ENCODE data around the gene PTGER4.
"Not testable (repeated sequence)": the region's sequence is repeated elsewhere in the genome, so short reads cannot be mapped to it uniquely, and the experiment has no call there.

The PTGER4 gene

DNA sequence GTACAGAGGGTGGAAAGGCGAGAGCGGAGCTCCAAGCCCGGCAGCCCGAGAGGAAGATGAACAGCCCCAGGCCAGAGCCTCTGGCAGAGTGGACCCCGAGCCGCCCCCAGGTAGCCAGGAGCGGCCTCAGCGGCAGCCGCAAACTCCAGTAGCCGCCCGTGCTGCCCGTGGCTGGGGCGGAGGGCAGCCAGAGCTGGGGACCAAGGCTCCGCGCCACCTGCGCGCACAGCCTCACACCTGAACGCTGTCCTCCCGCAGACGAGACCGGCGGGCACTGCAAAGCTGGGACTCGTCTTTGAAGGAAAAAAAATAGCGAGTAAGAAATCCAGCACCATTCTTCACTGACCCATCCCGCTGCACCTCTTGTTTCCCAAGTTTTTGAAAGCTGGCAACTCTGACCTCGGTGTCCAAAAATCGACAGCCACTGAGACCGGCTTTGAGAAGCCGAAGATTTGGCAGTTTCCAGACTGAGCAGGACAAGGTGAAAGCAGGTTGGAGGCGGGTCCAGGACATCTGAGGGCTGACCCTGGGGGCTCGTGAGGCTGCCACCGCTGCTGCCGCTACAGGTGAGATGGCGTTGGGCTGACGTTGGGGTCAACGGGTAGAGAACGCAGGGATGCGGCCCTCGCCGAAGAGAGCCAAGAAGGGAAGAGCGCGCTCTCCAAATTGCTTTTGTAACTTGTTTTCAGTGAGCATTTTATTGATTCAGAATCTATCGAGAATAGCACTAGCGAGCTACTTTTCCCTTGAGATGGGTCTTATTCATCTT lies at the start of gene PTGER4:
Gene PTGER4 (plus strand): TSS at position 3 of the 769 bp plus-strand sequence. CDS start 1,079 bp downstream, outside the sequence.
- no peak for DNase-seq (ENCODE audit: low read depth)

DNA sequence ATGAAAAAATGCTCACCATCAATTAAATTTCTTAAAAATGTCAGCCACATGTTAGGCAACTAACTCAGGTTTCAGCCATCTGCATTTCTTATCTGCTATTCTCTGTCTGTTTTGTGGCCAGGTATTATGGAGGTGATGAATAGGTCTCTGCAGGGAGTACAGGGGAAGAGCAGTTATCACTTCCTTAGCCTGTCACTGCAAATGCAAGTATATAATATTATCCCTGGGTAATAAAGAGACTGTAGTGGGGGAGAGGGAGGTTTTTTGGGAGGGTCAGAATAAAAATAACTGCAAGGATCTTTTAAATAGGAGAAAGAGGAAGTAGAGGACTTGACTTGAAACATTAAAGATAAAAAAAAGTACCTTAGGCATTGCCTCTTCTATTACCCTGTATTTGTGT lies 49.6 kb upstream of the PTGER4 start:
- no peak for DNase-seq (ENCODE audit: low read depth)

DNA sequence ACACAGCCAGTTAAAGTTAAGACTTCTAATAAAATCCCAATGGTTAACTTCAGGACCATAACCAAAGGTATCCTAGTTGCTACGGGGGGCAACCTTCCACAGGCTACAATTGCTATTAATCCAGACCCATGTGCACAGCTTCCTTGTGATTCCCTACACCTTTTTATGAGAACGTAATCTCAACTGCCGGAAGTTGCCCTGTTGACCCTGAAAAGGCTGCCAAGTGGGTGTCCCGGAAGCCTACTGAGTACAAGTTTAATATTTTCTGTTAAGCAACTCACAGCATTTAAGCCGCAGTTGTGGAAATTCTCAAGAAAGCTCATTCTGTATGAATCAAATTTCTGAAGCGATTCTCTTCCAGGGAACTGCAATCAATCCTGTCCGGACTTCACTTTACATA lies 48.5 kb upstream of the PTGER4 start:
- DNase-seq (ENCODE audit: low read depth): no peak

DNA sequence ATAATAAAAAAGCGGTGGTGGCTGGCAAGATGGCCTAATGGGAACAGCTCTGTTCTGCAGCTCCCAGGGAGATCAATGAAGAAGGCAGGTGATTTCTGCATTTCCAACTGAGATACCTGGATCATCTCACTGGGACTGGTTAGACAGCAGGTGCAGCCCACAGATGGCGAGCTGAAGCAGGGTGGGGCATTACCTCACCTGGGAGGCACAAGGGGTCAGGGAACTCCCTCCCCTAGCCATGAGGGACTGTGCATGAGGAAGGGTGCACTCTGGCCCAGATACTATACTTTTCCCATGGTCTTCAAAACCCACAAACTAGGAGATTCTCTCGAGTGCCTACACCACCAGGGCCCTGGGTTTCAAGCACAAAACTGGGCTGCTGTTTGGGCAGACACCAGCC lies 45.6 kb upstream of the PTGER4 start:
- no peak for DNase-seq (ENCODE audit: low read depth)

DNA sequence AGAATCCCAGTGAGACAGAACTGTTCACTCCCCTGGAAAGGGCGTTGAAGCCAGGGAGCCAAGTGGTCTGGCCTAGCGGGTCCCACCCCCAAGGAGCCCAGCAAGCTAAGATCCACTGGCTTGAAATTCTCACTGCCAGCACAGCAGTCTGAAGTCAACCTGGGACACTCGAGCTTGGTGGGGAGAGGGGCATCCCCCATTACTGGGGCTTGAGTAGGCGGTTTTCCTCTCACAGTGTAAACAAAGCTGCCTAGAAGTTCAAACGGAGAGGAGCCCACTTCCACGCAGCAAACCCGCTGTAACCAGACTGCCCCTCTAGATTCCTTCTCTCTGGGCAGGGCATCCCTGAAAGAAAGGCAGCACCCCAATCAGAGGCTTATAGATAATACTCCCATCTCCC lies 45.1 kb upstream of the PTGER4 start:
- no peak for DNase-seq (ENCODE audit: low read depth)

DNA sequence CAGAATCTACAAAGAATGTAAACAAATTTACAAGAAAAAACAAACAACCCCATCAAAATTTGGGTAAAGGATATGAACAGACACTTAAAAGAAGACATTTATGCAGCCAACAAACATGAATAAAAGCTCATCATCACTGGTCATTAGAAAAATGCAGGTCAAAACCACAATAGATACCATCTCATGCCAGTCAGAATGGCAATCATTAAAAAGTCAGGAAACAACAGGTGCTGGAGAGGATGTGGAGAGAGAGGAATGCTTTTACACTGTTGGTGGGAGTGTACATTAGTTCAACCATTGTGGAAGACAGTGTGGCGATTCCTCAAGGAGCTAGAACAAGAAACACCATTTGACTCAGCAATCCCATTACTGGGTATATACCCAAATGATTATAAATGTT lies 40.2 kb upstream of the PTGER4 start:
- DNase-seq (ENCODE audit: low read depth): not testable (repeated sequence)

DNA sequence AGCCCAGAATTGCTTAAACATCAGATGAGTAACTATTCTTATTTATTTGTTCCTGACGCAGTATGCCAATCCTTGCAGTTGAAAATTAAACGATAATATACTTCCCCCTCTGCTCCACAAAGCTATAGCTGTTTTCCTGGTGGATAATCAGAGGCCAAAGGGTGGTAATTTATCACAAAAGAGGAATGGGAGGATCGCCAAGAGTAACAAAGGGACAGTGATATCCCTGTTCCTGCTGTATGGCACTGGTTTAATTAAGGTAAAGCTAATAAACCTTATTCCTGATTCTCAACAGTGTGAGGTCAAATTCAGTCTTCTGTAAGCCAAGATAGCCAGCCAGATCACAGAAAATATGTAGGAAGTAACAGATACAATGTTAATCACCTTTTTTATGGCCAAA lies 33.4 kb upstream of the PTGER4 start:
- DNase-seq (ENCODE audit: low read depth): no peak

DNA sequence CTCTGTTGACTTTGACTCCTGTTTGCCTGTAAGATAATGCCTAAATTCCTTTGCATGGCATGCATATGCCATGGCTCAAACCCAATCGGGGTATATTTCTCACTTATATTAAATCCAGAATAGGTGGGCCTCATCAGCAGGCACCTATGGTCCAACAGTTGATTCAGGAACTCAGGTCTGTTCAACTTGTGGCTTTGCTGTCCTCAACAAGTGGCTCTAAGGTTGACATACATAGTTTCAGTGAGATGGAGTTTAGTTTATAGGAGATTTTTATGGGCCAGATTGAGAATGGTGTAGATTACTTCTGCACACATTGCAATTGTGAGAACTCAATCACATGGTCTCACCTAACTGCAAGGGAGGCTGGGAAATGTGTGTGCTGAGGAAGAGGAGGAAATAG lies 31.6 kb upstream of the PTGER4 start:
- DNase-seq (ENCODE audit: low read depth): no peak

DNA sequence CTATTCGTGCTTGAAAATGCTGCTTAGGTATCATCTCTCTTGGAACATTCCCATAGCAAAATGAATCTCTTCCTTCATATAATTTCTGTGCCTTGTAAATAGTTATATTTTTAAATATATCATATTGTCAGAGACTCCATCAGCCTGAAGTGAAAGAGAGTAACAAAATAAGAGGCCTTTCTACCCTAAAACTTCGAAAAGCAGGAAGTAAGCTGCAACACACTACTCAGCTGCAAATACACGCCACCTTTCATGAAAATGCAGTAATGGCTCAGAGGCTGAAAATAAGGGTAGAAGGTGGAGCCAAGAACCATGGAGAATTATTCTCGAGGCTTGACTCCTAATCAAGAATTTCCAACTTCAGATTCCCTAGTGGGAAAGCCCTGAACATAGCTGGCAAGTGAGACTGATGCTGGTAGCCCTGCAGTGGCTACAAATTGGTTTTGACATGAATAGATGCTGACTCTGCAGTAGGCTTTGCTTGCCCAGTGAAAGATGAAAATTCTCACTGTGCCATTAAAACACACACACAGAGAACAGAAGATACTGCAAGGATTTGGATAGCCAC lies 30.2 kb upstream of the PTGER4 start:
- no peak for DNase-seq (ENCODE audit: low read depth)

DNA sequence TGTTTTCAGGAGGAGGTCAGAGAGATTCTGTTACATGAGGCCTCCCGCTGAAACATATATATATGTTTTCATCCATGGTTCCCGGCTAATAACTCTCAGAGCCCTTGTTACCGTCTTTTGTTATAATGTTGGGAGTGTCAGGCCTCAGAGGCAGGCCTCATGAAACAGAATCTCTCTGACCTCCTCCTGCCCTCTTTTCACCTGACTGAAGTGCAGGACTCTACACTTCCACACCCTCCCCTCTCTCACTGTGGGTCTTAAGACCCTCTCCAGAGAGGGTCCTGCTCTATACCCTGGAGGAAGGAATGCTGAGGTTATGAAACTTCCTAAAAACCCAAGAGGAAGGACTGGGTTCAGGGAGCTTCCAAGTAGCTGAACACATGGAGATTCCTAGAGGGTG lies 28.5 kb upstream of the PTGER4 start:
- no peak for DNase-seq (ENCODE audit: low read depth)

DNA sequence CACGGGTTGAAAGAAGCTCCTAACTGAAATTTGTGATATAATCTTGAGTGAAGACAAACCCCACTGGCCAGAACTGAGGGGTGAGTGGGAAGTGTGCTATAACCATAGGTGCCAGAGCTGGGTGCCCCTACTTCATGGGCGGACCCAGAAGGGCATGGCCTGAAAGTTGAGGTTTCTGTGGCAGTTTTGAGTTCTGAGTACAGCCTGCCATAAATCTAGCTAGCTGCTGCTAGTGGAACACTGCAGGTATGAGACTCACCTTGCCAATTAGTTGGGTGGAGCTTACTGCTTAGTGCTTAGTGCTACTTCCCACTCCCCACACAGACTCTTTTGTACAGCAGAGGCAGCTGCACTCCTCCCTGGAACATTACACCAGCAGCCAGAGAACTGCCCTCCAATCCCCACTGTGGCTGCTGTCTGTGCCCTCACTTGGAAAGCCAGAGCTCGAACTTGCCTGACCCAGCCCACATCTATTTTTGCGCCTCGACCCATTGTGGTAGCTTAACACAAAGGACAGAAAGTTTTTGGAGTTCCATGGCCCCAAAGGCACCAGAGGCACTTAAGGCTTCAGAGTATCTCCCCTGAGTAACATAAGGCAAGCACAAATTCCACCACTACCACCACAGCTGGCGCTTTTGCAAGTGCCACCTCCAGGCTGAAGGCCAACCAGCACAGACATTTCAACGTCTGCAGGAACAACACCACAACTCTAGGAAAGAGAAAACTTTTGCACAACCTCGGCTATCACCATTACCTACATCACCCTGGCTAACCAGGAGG lies 27.1 kb upstream of the PTGER4 start:
- DNase-seq (ENCODE audit: low read depth): no peak

DNA sequence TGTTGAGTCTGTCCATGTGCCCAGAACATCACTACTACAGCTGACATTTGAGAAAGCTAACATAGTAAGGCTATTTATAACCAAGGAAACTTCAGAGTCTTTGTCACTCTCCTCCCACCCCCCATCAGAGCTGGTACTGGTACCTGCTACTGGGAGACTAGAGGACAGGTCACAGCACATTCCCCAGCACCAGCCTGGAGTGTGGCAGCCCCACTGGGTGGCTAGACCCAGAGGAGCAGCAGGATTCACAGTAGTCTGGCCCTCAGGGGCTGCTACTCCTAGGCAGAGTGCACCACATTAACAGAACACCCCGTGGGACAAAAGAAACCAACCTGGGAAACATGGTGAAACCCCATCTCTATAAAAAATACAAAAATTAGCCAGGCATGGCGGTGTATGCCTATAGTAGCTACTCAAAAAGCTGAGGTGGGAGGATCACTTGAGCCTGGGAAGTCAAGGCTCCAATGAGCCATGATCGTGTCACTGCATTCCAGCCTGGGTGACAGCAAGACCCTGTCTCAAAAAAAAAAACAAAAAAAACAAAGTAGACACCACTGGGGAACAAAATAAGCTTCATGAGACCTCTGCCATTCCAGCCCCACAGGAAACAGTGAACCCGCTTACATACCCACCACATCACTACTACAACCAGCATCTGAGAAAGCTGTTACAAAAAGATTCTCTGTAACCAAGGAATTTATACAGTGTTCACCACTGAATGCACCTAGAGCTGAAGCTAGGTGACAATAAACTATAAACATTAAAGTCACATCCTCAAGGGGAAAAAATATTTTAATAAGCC lies 26.3 kb upstream of the PTGER4 start:
- no peak for DNase-seq (ENCODE audit: low read depth)

DNA sequence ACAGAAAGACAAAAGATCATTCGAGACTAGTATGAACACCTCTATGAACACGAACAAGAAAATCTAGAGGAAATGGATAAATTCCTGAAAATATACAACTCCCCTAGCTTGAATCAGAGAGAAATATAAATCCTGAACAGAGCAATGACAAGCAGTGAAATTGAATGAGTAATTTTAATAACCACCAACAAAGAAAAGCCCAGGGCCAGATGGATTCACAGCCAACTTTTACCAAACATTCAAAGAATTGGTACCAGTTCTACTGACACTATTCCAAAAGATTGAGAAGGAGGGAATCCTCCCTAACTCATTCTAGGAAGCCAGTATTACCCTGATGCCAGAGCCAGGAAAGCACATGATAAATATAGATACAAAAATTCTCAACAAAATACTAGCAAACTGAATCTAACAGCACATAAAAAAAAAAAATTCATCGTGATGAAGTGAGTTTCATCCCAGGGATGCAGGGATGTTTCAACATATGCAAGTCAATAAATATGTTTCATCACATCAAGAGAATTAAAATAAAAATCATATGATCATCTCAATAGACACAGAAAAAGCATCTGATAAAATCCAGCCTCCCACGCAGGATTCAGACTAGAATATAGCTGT lies 25.2 kb upstream of the PTGER4 start:
- no peak for DNase-seq (ENCODE audit: low read depth)

DNA sequence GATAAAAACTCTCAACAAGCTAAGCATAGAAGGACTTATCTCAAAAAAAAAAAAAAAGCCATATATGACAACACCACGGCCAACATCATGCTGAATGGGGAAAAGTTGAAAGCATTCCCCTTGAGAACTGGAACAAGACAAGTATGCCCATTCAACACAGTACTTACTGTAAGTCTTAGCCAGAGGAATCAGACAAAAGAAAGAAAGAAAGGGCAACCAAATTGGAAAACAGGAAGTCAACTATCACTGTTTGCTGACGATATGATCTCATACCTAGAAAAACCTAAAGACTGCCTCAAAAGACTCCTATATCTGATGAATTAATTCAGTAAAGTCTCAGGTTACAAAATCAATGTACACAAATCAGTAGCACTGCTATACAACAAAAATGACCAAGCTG lies 24.6 kb upstream of the PTGER4 start:
- DNase-seq (ENCODE audit: low read depth): no peak

DNA sequence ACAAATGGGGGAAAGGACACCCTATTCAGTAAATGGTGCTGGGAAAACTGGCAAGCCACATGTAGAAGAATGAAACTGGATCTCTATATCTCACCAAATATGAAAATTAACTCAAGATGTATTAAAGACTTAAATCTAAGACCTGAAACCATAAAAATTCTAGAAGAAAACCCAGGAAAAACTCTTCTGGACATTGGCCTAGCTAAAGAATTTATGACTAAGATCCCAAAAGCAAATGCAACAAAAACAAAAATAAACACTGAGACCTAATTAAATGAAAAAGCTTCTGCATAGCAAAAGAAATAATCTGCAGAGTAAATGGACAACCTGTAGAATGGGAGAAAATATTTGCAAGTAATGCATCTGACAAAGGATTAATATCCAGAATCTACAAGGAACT lies 23.6 kb upstream of the PTGER4 start:
- not testable (repeated sequence) for DNase-seq (ENCODE audit: low read depth)

DNA sequence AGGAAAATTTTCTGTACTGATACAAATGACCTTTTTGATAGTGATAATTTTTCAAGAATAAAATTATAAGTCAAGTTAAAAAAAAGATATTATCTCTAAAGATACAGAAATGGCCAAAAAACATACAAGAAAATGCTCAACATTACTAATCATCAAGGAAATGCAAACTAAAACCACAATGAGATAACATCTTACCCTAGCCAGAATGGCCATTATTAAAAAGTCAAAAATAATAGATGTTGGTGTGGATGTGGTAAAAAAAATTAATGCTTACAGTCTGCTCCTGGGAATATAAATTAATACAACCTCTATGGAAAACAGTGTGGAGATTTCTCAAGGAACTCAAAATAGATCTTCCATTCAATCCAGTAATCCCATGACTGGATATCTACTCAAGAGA lies 22.9 kb upstream of the PTGER4 start:
- DNase-seq (ENCODE audit: low read depth): no peak

DNA sequence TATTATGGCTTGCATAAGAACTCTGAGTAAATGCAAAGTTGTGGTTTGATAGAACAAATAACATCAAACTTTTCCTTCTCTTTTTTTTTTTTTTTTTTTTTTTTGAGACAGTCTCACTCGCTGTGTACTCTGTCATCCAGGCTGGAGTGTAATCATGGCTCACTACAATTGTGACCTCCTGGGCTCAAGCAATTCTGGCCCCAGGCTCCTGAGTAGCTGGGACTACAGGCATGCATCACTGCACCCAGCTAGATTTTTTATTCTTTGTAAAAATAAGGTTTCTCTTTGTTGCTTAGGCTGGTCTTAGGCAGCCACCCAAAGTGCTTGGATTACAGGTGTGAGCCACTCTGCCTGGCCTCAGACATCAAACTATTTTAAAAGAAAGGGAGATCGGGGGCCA lies 19.0 kb upstream of the PTGER4 start:
- no peak for DNase-seq (ENCODE audit: low read depth)

DNA sequence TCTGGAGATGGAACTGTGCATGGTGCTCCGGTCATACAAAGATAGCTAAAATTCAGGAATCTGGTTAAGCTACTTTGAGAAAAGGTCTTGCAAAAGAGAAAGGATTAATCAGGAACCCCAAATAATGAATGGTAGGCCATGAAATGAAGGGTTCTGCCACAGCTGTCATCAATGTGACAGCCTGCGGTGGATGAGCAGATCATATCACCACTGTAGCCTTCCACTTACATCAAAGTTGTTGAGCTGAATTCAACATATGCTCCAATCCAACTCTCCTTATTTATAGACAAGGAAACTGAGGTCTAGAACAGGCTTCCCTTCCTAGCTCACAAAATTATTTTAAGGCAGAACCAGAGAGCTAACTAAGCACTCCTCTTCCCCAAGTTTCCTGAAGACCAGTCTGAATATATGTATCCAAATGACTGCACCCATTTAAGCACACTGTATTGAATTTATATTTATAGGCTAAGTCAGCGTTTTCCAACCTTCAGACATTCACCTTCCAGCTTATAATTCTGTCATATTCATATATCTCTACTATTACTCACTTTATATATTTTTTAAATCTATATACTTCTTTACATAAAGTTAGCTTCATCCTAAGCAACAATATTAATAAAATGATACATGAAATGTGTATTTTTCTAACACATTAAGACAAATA lies 13.9 kb upstream of the PTGER4 start:
- DNase-seq (ENCODE audit: low read depth): no peak

DNA sequence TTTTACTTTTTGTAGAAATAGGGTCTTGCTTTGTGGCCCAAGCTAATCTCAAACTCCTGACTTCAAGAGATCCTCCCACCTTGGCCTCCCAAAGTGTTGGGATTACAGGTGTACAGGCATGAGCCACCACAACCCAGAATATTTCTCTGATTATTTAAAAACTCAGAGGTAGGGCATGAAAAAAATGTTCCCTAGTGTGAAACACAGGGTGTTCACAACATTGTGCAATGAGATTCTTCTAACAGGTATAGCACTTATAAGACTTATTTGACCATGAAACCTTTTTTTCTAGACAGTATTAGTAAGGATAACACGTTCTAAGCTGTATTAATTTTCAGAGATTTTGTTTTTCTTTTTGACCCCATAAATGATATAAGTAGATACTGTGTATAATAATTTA lies 13.1 kb upstream of the PTGER4 start:
- no peak for DNase-seq (ENCODE audit: low read depth)

DNA sequence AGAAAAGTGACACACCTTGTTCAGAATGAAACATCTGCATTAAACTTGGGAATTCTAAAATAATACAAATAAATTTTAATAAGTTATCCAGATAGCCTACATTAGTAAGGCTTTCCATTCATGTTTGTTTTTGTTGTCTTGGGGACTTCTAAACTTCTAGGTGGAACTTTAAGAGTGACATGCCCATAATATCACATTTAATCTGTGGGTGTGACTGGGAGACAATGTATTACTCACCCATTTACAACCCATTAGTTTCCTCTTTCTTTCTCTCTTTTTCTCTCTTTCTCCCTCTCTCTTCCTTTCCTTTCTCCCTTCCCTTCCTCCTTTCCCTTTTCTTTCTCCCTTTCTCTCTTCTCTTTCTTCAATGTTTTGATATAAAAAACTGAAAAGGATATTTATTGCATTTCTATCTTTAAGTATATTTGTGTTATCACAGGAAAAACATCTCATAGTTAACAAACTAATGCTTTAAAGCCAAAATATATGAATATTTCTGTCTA lies 12.5 kb upstream of the PTGER4 start:
- DNase-seq (ENCODE audit: low read depth): no peak

Data from GM04503 (cell line).